ENCODE results near the gene ZNF267.
"Not testable (repeated sequence)": the region's sequence is repeated elsewhere in the genome, so short reads cannot be mapped to it uniquely, and the experiment has no call there.

ZNF267 gene
- 114 to 367 (median 236) reads per million in 4 experiments for total RNA-seq

GRCh38 chr16:31873556-31874365 lies at the start of gene ZNF267:
Gene ZNF267 (plus strand): TSS chr16:31873807. CDS start chr16:31873967, 160 bp downstream.
- peak; percentile 93 for DNase-seq

GRCh38 chr16:31833047-31833446 lies 40.6 kb upstream of the ZNF267 start:
- DNase-seq: no peak

DNA sequence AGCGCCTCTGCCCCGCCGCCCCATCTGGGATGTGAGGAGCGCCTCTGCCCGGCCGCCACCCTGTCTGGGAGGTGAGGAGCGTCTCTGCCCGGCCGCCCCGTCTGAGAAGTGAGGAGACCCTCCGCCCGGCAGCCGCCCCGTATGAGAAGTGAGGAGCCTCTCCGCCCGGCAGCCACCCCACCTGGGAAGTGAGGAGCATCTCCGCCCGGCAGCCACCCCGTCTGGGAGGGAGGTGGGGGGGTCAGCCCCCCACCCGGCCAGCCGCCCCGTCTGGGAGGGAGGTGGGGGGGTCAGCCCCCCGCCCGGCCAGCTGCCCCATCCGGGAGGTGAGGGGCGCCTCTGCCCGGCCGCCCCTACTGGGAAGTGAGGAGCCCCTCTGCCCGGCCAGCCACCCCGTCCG lies 37.2 kb upstream of the ZNF267 start:
- not testable (repeated sequence) for DNase-seq

- DNase-seq: no peak
Observed at GRCh38 chr16:31842864-31843263, 30.7 kb upstream of the ZNF267 start.

GRCh38 chr16:31848572-31848971 lies 25.0 kb upstream of the ZNF267 start:
- not testable (repeated sequence) for DNase-seq

GRCh38 chr16:31853291-31853690 lies 20.3 kb upstream of the ZNF267 start:
- no peak for DNase-seq

GRCh38 chr16:31860508-31860907 lies 13.1 kb upstream of the ZNF267 start:
- no peak for DNase-seq

DNA sequence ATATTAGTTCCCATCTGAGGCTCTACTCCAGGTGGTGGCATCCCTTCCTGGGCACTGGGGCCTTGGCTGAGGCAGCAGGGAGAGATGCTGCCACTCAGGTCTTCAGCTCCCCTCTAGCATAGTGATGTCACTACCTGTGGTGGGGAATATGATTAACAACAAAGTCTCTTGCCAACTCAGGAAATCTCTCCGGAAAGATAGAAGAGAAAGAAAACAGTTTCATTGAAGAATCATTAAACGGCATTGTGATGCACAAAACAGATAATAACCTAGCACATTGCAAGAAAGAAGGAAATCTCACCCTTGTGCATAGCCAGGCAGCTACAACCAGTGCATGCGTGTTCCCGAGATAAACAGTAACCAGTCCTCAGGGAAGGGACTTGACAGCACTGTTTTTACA lies 12.2 kb upstream of the ZNF267 start:
- DNase-seq: no peak

DNA sequence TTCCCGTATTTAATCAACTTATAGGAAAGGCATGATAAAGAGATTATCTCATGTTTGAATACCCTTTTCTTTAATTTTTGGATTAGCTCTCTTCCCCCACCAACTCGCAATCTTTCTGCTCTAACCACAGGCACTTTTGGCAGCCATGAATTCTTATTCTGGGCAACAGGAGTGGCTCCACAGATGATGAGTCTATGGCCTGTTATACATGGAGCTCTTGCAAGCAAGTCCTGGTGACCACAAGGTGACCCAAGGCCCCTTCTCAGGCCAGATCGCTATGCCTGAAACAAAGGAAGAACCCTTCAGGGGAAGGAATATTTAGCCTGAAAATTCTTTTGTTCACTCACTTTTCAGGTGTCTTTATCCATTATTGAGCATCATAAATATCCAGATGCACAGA lies 10.8 kb upstream of the ZNF267 start:
- no peak for DNase-seq

- DNase-seq: no peak
Observed at GRCh38 chr16:31868164-31868563, 5.4 kb upstream of the ZNF267 start.

DNA sequence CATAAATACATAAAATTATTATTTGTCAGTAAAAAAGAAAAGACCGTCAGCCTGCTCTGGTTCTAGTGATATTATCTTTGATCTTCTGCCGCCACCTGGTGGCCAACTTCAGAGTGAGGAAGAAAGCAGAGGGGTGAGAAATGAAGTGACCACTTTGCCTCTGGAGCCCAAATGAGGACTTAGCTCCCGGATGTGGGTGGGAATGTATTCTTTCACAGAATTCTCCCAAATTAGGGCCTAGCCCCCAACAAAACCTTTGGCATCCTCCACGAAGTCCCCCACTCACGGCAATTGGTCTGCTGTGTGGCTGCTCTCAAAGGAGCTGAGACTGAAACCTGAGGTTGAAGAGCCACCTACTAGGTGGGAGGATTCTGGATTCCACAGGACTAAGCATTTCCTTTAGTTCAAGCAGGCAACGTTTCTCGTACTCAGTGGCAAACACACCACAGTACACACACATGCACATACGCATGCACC lies 4.9 kb upstream of the ZNF267 start:
- DNase-seq: peak; percentile 77

- DNase-seq: peak; percentile 54
Observed at GRCh38 chr16:31869511-31870201, 4.0 kb upstream of the ZNF267 start.

- no peak for DNase-seq
Observed at GRCh38 chr16:31870809-31871208, 2.8 kb upstream of the ZNF267 start.

GRCh38 chr16:31871510-31871909 lies 2.1 kb upstream of the ZNF267 start:
- no peak for DNase-seq

GRCh38 chr16:31872201-31872600 lies 1.4 kb upstream of the ZNF267 start:
- no peak for DNase-seq

GRCh38 chr16:31874366-31875111 lies 932 bp downstream of the ZNF267 start:
- DNase-seq: no peak

DNA sequence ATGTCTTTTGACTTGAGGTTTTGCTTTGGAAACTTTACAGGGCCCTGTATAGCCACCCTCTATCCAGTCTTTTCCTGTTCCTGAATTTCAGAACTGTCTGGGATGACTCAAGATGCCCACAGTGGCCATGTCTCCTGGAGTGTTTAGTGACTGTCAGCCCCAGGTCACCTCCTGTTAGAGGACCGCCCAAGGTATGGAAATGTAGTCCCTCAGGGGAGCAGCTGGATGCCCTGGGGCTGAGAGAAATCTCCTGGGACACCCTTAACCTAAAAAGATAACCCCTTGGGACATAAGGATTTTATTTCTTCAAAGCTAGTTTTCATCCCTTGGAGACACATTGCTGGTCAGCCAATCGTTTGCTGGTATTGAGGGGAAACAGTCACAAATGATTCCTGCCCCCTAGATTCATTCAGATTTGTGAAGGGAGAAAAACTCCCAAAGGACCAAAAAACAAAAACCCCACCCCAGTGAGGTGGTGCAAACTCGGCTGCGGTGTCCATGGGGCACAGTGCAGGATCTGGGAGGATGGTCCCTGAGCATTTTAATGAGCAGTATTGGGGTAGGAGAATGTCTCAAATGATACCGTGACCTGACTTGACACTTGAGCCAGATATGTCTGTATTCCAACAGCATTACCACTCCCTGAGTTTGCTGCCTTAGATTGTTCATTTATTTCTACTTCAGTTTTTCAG lies 1.7 kb downstream of the ZNF267 start:
- DNase-seq: no peak

DNA sequence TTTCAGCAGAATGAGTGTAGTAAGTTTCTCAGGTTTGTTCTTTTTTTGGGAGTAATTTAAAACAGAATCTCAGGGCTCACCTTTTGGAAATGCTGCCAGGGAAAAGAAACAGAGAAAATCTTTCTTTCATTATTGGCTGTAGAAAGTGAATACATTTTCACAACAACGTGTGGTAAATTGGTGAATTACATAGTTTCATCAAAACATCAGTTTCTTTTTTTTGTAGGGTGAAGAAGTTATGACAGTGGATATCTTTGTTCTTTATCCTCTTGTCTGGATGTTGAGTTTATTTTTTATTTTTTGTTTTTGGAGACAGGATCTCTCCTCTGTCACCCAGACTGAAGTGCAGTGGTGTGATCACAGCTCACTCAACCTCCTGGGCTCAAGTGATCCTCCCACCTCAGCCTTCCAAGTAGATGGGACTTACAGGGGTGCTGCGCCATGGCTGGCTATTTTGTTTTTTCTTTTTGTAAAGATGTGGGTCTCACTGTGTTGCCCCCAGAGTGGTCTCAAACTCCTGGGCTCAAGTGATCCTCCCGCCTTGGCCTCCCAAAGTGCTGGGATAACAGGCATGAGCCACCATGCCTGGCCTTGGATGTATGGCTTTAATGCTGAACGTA lies 2.4 kb downstream of the ZNF267 start:
- DNase-seq: no peak

- DNase-seq: no peak
Observed at GRCh38 chr16:31876951-31877828, 3.6 kb downstream of the ZNF267 start.

DNA sequence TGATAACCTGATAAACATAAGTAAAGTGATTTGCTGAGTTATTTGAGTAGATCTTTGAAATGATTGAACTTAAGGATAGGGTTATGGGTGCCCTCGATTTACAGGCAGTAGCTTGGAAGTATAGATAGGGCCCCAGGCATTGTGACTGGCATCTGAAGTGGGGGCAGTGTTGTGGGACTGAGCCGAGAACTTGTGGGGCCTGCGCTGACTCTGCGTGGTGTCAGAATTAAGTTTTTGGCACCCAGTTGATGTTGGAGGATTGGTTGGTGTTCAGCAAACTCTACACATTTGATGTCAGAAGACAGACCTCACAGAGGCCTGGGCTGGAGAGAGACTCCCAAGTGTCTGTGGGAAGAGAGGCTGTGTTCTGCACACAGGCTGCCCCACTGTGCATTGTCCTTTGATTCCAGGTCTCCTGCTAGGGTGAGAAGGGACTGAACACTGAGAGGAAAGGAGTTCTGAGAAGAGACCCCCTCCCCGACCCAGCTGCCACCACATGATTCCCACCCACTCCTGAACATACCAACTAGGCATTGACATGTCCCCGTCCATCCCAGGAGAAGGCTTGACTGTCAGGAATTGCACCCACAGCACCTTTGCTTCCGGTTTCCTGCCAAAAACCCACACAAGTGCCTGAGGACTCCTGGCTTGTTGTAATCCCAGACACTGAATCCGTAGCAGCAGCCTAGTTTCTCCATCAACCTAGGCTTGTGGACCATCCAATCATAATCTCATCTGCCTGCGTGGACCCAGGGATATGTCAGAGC lies 4.5 kb downstream of the ZNF267 start:
- DNase-seq: no peak

All from effector CD8-positive, alpha-beta T cell (primary cell).